ENCODE measurements around the gene SGK1.
"Not testable (repeated sequence)": the region's sequence is repeated elsewhere in the genome, so short reads cannot be mapped to it uniquely, and the experiment has no call there.

Gene SGK1

DNA sequence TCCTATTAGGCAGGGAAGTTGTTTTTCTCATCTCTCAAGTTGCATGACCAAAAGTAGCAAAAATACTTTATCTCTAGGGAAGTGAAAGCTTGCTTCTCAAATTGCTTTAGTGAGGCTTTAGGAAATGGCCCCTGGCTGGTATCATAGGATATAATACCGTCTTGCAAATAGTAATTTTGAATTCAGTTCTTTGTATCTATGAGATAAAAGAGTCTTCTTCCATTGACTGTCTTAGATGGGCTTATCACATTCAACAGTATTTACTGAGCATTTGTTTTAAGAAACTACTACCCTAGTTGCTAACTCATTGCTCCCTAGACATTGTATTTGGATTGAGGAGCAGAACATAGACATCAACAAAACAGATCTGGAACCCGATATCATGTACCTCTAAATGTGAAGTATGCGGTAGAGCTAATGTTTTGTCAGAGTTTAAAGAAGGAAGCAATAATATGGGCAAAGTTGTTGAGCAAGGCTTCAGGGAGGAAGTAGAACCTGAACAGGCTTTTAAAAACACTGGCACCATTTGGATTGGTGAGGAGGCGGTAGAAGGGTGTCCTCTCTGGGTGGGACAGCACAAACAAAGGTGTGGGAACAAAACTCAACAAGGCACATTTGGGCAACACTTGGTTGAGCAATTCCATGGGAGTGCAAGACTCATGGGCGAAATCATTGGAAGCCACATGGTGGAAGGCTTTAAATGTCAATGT lies 101.5 kb downstream of the SGK1 start:
- no peak for DNase-seq

DNA sequence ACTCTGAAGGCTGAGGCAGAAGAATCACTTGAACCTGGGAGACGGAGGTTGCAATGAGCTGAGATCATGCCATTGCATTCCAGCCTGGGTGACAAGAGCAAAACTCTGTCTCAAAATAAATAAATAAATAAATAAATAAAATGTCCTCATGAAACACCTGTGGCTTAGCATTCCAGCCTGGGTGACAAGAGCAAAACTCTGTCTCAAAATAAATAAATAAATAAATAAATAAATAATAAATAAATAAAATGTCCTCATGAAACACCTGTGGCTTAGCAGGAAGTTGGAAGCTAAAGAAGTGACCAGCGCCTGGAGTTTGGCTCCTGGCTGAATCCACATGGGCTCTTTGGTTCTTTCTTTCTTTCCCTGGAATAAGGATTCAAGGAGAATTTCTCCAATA lies 104.5 kb downstream of the SGK1 start:
- not testable (repeated sequence) for DNase-seq

DNA sequence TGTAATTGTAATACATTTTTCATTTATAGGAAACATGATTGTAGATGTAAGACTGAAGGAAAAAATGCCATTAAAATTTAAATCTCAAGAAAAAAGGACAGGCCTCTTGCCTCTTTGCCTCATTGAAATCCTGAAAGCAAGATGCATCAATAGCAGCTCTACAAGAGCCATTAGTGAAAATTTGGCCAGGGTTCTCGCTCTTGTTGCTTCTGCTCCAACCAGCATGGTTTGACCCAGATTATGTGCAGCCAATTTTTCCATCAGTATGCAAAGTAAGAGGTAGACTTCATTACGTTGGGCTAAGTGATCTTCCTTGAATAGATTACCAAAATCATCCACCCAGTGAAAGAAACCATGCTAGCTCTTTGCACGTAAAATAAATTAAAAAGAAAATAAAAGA lies 106.6 kb downstream of the SGK1 start:
- DNase-seq = no peak

DNA sequence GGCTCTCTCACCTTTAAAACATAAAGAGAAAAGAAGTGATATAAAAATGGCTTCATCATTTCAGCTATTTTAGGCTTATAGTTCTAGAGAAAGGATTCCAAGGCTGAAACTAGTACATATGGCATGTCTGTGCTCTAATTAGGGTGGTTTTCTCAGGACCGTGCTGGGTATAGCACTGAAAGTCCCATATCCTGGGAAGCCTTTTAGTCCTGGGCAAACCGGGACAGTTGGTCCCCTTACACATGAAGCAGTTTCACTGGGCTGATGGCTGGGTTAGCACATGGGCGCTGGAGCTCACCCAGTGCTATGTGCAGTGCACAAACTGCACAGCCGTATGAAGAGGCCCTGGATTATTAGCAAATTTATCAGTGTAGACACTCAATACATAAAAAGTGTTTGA lies 110.5 kb downstream of the SGK1 start:
- DNase-seq = no peak

DNA sequence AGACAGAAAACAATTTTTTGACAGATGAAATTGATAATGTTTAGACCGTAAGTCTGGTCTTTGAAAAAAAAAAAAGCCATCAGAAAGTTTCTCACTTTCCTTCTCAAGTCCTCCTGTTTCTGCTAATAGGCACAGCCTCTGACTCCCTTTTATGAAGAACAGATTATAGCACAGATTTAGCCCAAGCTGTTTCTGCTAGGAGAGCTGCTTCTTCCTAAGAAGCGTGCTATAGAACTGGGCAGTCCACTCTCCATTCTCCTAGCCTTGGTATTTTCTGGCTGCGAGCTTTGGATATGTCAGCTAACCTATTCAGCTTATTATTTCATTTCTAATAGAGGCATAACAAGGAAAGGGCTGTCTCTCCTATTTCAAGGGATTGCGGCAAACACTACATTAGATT lies 112.5 kb downstream of the SGK1 start:
- DNase-seq = no peak

DNA sequence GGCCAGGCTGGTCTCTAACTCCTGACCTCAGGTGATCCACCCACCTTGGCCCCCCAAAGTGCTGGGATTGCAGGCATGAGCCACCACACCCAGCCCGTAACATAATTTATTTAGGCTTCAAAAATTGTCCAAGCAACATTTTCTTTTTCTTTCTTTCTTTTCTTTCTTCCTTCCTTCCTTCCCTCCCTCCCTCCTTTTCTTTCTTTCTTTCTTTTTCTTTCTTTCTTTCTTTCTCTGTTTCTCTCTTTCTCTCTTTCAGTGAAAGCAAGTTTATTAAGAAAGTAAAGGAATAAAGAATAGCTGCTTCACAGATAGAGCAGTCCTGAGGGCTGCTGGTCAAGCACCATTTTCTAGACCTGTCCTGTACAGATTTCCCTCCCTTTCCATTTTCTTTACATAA lies 113.2 kb downstream of the SGK1 start:
- DNase-seq = not testable (repeated sequence)

DNA sequence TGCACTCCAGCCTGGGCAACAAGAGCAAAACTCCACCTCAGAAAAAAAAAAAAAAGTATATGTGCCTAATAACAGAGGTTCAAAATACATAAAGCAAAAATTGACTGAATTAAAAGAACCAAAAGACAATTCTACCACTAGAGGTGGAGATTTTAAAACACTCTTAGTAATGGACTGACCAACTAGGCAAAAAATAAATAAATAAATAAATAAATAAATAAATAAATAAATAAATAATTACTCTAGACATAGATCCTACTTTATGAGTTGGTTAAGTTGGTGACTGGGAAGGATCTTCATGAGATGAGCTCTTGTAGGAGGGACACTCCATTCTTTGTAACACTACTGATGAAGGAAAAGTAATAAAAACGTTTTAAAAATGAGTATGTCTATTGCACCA lies 113.9 kb downstream of the SGK1 start:
- DNase-seq = no peak

DNA sequence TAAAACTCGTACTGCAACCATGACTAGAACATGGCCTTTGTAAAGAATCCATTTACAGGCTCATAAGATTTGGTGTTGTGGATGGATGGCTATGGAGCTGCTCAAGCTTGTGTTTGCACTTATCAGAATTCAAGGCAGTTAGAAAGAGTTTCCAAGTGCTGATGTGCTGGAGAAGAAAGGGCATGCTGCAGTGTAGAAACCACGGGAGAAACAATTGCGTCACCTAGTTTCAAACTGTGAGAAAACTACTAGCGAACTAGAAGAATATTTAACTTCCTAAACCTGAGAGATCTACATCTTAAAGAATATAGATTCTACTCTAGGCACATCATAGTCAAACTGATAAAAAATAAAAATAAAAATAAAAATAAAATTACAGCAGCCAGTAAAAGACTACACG lies 116.2 kb downstream of the SGK1 start:
- DNase-seq = no peak

DNA sequence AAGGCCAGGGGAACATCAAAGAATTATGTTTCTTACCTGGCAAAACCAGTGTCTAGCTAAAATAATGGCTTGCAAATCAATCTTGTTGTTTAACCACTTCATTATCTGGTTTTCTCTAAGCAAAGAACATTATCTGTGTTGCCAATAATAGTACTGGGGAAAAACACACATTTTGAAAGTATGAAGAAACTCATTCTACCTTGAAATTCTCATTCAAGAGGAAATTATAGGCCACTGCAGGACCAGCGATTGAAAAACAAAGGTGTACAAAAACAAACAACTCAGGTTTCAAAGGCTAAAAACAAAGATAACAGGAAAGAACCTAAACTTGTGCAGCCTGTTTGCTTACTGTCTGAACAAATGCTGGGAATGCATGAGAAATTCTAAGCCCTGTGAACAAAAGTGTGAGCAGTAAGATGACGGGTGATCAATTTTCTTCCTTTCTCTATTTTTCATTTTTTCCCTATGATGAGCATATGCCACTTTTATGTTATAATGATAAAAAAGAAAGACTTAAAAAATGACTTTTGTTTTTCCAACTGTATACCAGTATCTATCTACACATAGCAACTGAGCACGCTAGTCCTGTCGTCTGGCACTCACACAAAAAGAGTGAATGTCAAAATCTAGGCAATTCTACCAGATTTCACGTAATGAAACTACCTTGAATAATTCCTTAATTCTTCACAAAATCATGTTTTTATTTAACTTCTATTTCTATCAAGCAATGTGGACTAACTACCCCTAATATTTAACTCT lies 117.9 kb downstream of the SGK1 start:
- no peak for DNase-seq

DNA sequence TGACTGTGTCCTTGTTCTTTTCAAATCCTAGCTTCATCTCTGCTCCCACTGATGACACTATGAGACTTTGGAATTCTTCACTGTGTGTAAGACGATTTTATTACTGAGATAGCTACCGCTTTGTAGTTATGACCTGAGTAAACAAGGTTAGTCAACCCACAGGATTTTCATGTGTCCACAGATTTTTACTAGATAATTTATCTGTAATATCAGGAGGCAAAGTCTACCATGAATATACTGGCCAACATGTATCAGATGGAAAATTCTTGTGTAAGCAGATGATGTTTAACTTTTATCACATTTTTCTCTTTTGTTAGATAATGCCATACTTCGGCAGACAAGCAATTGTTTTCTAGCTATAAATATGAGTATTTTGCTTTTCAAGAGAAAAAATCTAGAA lies 119.8 kb downstream of the SGK1 start:
- DNase-seq = no peak

DNA sequence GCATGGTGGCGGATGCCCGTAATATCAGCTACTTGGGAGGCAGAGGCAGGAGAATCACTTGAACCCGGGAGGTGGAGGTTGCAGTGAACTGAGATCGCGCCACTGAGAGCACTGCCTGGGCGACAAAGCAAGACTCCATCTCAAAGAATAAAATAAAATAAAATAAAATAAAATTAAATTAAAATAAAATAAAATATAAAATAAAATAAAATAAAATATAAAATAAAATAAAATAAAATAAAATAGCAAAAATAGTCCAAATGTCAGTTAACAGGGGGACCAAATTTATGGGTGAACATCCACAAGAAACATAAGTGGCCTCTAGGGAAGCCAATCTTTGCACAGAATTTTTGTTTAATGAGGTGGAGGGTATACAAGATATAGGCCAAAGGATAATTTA lies 120.2 kb downstream of the SGK1 start:
- DNase-seq = not testable (repeated sequence)

DNA sequence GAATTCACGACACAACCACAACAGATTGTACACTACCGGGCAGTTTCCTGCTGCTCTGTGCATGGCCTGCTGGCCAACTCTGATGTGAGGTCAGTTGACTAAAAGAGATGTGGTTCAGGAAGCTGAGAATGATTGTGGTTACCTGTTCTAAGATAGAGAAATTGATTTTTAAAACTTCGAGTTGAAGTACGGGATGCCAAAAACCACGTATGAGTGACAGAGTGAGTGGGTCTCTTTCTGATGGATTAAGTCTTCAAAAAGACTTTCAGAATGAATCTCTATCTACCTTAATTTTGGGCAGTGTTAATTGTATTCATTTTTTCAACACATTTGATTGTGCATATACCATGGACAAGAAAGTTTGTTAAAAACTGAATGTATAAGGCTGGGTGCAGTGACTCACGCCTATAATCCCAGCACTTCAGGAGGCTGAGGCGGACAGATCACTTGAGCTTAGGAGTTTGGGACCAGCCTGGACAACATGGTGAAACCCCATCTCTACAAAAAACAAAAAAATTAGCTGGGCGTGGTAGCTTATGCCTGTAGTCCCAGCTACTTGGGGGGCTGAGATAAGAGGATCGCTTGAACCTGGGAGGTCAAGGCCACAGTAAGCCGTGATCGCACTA lies 121.2 kb downstream of the SGK1 start:
- DNase-seq = no peak

DNA sequence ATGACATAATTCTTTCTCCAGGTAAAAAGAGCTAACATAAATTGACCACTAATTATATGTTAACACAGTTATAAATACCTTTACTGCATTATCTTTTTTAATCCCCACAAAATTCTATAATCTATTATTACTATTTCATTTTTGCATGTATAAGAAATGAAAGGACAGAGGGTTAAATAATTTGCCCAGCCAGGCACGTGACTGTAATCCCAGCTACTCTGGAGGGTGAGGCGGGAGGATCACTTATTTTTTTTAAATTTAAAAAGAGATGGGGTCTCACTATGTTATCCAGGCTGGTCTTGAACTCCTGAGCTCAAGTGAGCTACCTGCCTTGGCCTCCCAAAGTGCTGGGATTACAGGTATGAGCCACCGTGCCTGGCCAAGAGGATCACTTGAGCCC lies 121.9 kb downstream of the SGK1 start:
- DNase-seq = no peak

DNA sequence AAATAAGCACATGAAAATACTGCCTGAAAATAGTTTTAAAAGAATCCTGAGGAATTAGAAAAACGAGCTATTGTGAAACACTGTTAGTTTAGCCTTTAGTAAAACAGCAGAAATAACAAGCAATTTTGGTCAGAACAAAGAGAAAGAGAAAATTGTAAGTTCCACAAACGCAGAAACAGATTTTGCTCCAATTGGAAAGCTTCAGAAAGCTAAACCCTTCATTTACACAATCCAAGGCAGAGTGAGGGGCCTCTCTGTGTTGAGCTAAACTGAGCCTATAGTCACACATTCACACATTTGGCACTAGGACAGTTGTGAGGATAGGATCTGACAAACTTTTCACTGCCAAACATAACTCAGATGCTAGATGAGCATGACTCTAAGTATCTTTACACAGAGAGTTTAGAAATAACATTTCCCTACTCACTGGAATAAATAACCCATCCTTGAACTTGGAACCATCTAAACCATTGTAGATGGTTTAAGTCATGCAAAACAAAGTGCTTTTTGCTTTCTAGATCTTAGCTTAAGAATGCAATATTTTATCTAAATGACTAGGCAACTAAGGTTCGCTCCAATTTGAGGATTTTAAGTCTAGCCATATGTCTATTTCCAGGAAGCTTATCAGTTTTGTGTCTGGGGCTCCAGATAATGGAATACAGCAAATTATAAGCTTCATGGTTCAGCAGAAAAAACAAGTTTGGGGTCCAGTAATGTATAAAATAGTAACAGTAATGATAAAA lies 122.6 kb downstream of the SGK1 start:
- no peak for DNase-seq

DNA sequence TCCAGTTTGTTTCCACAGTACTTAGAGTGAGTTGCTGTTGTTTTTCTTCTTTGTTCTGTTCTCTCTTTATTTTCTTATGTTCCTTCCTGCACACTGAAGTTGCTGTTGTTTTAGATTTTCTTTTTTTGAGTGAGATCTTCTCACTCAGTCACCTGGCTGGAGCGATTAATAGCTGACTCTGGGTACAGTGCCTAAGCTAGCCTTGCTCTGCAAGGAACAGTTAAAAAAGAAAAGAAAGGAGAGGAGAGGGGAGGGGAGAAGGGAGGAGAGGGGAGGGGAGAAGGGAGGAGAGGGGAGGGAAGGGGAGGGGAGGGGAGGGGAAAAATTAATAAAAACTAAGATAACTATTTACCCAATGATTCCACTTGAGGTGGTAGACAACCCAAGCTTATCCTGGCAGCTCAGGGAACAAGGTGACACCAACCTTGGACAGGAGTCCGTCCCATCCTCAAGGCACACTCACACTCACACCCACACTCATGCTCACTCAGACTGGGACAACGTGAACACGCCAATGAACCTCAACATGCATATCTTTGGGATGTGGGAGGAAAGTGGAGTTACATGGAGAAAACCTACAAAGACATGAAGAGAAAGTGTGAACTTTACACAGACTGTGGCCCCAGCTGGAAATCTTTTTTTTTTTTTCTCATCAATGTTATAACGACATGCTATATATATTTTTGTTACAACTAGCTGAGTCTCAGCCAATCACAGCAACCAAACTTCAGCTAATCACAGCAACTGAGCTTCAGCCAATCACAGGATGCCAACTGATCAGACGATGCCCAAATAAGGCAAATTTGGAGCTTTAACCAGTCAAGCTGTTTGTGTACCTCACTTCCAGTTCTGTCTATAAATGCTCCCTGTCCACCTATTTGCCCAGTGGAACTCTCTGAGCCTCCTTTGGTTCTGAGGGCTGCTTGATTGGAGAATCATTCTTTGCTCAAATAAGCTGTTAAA lies 124.1 kb downstream of the SGK1 start:
- no peak for DNase-seq

DNA sequence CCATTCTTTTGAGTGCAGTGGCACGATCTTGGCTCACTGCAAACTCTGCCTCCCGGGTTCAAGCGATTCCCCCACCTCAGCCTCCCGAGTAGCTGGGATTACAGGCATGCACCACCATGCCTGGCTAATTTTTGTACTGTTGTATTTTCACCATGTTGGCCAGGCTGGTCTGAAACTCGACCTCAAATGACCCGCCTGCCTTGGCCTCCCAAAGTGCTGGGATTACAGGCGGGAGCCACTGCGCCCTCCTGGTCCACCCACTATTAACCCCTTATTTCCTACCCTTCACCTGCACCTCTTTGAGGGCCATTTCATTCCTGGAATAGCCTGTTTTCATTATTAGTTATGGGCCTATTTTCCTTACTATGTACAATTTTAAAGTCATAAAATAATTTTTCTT lies 125.3 kb downstream of the SGK1 start:
- not testable (repeated sequence) for DNase-seq

DNA sequence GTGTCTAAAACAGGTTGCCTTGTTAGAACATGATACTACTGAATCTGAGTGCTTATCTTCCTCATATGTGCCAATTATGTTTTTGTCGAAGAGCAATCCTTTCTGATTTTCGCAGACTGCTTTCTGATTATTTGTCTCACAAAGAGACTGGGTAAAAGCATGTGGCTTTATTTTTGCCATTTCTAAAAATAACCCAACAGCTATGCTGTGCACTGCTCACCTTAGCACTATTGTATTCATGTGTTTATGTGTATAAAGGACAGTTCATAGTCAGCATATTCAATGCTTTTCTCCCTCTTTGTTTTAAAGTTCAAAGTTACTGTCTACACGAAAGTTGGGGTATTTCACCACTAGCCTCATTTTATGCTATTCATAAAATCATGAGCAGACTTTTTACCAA lies 127.0 kb downstream of the SGK1 start:
- DNase-seq = no peak

DNA sequence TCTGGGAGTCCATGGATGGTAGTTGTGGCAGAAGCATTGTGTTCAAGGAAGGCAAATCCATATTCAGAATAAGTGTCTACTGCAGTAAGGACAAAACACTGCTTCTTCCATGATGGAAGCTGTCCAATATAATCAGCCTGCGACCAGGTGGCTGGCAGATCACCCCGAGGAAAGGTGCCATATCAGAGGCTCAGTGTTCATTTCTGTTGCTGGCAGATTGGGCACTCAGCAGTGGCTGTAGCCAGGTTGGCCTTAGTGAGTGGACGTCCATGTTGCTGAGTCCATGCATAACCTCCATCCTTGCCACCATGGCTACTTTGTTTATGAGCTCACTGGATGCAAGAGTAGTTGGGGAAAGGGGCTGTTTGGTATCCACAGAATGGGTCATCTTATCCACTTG lies 130.2 kb downstream of the SGK1 start:
- no peak for DNase-seq

DNA sequence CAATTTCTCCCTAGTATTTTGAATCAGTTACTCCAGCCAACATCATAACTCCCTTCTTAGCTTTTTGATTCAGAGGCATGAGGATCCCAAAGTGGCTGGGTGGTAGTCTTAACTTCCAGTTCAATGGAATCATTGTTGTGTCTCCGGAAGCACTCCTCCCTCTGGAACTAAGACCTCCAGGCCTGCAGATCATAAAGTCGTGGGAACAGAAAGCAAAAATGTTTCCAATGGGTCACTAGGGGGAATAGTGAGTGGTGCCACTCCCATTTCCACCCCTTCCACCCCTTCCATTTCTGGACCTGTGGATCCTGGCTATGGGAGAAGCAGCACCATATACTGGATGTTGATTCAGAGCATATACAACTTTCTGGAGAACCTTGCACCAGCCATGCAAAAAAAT lies 130.8 kb downstream of the SGK1 start:
- DNase-seq = no peak

DNA sequence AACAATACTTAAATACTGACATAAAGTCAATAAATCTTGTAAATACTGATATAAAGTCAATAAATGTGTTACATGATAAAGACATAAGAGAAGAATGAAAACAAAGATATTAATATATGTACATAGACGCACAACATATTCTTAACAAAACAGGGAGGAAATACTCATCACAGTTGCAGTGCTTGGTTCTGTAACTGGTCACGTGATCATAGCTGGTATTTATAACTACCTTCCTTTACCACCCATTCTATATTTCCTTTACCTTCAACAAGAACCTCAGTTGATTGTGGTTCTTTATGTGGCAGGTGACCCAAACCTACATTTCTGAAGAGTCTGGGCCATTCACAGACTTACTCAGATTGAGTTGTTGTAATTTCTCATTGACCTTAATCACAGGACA lies 131.6 kb downstream of the SGK1 start:
- DNase-seq = no peak

DNA sequence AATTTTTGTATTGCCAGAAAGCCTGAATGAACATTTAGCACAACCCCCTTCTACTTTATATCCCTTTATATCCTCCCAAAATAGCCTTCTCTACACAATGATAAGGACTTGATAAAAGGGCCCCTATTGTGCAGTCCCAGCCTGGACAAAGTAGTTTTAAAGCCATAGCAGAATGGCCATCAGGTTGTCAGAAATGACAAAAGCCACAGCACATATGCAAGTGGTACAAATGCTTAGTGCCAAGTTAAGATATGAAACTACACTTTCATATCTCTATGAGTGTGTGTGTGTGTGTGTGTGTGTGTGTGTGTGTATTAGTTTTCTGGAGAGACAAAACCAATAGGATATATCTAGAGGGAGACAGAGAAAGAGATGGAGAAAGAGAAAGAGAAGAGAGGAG lies 132.6 kb downstream of the SGK1 start:
- no peak for DNase-seq

DNA sequence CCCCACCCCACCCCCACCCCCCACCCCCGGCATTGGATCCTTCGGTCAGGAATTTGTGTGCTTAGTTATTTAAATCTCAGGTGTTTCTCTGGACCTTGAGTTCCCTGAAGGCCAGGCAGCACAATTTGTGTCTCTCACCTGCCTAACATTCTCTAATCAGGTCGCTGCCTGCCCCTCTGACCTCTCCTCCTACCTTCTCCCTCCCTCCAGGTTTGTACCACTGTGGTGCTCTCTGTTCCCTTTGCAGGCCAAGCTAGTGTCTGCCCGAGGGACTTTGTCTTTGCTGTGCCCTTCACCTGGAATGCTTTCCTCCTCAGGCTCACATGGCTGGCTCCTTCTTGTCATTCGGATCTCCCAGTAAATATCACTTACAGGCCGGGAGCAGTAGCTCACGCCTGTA lies 134.1 kb downstream of the SGK1 start:
- DNase-seq = no peak

Measured in activated CD8-positive, alpha-beta memory T cell treated with anti-CD3 and anti-CD28 coated beads, Interleukin-2, amount 50 U/mL, for 4 hours (primary cell).